GM12892 (cell line): ENCODE data around the gene RTF2.

Experiments
- POLR2A ChIP-seq: IDR thresholded peaks from 2 replicates; pipeline ENCODE4 v1.6.1; 2011; ENCODE audit warnings: low read depth, low read length, control low read depth
- POLR2AphosphoS5 ChIP-seq: IDR thresholded peaks from 2 replicates; pipeline ENCODE4 v1.6.1; 2011; ENCODE audit warnings: low read depth, low read length, control low read depth

DNA sequence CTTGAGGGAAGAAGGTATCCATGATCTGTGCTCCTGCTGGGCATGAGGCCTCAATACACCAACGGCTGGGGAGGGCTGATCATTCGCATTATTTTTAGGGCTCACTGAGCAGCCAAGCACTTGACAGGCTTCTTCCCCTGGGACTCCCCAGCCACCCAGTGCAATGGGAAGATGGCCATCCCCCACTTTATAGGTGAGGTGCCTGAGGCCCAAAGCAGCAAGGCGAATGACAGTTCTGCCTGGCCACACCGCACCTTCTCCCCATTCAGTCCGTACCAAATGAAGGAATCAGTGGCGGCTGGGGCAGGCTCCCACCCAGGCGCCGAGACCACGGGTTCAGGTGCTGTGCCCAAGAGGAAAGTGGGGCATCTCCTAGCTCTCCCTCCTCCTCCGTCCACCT is 51.8 kb downstream of the RTF2 start:
- no peak for TF ChIP-seq POLR2A
- no peak for TF ChIP-seq POLR2AphosphoS5
